Measurements from ENCODE around the gene BCAS4.
"Not testable (repeated sequence)": the region's sequence is repeated elsewhere in the genome, so short reads cannot be mapped to it uniquely, and the experiment has no call there.

BCAS4 gene

GRCh38 chr20:50799176-50799889 lies 4.5 kb downstream of the BCAS4 start:
- DNase-seq (ENCODE audit: low read depth), result no peak

GRCh38 chr20:50799890-50800550 lies 5.2 kb downstream of the BCAS4 start:
- DNase-seq (ENCODE audit: low read depth), result no peak

DNA sequence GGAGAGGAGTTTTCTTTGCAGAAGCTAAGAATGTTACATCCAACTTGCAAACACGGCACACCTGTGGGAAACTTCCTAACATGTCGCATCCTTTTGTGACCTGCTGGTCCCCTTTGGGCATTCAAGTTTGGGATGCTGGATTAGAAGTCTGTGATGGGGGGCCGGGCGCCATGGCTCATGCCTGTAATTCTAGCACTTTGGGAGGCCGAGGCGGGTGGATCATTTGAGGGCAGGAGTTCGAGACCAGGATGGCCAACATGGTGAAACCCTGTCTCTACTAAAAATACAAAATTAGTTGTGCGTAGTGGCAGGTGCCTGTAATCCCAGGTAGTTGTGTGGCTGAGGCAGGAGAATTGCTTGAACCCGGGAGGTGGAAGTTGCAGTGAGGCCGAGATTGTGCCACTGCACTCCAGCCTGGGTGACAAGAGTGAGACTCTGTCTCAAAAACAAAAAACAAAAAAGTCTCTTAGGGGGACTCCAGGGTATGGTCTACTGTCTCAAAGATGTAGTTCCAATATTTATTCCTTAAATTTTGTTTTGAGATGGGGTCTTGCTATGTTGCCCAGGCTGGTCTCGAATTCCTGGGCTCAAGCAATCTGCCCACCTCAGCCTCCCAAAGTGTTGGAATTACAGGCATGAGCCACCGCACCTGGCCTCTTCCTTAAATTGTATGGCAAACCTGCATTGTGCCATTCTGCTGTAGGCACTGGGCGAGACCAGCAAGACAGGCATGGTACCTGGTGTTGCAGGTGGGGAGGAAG lies 6.3 kb downstream of the BCAS4 start:
- not testable (repeated sequence) for DNase-seq (ENCODE audit: low read depth)

DNA sequence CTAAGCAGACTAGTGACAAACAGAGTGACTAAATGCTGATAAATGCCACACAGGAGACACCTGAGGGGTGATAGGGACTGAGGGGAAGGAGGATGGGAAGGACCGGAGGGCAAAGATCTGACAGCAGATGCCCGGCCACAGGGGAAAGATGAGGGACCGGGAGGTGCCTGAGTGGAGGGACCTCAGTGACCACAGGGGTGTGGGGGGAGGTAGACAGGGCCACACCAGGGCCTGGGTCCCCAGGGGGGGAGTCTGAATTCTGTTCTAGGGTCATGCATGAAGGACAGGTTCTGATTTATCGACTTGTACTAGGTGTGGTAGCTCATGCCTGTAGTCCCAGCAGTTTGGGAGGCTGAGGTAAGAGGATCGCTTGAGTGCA lies 6.9 kb downstream of the BCAS4 start:
- DNase-seq (ENCODE audit: low read depth), result no peak

- DNase-seq (ENCODE audit: low read depth), result no peak
These were observed 7.4 kb downstream of the BCAS4 start for GRCh38 chr20:50802289-50802688.

GRCh38 chr20:50804437-50805348 lies 9.8 kb downstream of the BCAS4 start:
- no peak for DNase-seq (ENCODE audit: low read depth)

GRCh38 chr20:50805349-50805684 lies 10.5 kb downstream of the BCAS4 start:
- DNase-seq (ENCODE audit: low read depth), result no peak

DNA sequence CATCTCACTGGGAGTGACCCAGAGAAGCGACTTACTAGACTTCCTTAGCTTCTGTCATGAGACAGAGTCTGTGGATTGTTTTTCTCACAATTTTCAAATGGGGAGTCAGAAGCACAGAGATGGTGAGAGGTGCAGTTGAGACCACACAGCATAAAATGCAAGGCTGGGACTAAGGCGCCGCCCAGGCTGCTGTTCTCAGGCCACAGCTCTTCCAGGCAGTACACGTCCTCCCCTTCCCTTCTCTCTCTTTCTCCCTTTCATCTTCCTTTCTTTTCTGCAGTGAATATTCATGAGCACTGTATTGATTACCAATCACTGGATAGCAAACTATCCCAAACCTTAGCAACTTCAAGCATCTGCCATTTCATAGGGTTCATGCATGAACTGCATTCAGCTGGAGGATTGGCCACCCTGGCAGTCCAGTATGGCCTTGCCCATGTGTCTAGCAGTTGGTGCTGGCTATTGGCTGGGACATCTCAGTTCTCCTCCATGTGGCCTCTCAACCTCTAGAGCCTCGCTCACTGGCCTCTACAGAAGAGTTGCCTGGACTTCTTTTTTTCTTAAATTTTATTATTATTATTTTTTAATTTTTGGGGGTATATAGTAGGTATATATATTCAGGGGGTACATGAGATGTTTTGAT lies 11.4 kb downstream of the BCAS4 start:
- no peak for DNase-seq (ENCODE audit: low read depth)

DNA sequence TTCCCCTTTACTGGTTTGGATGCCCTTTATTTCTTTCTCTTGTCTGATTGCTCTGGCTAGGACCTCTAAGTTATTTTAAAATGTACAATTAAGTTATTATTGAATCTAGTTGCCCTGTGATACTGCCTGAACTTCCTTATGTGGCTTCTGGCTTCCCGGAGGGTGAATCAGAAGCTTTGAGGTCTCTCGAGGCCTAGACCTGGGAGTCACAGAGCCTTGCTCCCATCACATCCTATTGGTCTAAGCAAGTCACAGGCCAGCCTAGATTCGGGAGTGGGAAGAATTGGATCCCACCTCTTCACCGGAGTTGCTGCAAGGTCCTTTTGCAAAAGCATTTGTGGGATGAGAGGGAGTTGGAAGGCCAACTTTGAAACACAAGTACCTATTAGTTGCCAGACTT lies 15.2 kb downstream of the BCAS4 start:
- no peak for DNase-seq (ENCODE audit: low read depth)

DNA sequence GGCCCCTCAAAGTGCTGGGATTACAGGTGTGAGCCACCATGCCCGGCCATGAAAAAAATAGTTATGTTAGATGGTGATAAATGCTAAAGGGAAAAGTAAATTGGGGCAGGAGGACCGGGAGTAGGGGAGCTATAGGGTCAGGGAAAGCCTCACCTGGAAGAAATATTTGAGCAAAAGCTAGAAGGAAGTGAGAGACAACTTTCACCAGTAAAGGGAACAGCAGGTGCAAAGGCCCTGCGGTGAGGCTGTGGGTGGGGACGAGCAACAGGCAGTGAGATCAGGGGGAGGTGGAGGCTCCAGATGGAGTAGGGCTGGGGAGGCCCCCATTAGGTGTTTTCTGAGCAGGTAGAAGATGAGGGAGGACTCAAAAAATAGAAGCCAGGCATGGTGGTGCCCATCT lies 16.0 kb downstream of the BCAS4 start:
- DNase-seq (ENCODE audit: low read depth), result no peak

DNA sequence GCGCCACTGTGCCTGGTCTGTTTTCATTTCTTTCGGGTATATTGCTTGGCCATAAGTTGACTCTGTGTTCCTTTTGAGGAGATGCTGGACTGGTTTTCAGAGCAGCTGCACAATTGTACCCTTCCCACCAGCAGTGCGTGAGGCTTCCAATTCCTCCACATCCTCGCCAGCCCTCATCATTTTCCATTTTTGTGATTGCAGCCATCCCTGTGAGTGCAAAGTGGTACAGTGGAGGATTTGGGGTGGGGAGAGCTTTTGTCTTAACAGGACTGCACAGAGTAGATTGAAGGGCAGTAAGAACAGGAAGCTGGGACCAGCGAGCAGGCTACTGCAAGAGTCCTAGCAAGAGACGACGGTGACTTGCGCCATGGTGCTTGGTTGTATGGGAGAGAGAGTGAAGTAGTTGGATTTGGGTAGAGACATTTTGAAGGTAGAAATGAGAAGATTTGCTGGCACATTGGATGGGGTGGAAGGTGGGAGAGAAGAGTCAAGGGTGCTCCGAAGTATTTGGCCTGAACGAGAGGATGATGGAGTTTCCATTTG lies 18.3 kb downstream of the BCAS4 start:
- DNase-seq (ENCODE audit: low read depth), result no peak

GRCh38 chr20:50813801-50814200 lies 18.9 kb downstream of the BCAS4 start:
- no peak for DNase-seq (ENCODE audit: low read depth)

- DNase-seq (ENCODE audit: low read depth), result no peak
These were observed 19.7 kb downstream of the BCAS4 start for GRCh38 chr20:50814438-50815161.

DNA sequence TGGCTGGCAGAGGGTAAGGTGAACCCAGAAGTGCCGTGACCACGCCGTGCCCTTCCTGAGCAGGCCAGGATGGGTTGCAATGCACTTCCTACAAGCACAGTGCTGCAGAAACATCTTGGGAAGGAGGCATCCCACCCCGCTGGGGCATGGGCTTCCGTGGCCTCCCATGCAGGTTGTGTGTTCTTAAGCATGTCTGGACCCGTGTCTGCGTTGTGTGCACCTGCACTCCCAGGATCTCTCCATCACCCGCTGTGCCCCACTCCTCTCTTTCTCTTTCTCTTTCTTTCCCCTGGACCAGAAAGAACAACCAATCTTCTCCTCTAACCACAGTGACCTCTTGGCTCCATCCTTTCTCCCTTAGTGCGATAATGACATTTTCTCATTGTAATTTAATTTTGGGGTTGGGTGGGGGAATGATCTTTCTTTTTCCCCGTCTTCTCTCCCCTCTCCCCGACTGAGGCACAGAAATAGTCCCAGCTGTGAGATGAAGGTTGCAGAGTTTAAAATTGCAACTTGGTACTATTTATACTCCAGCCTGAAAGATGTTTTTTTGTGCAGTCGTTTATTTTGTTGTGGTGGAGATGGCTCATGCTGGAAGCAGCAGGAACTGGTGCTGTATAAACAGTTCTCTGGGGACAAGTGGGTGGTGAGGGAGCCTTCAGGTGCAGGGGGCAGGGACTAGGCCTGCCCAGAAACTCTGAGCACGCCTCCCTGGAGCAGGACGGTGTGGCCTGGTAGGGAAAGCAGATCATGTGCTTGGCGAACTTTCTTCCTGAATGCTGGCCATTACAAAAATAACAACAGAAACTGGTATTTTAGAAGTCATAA lies 20.5 kb downstream of the BCAS4 start:
- DNase-seq (ENCODE audit: low read depth), result no peak

GRCh38 chr20:50817776-50818172 lies 22.9 kb downstream of the BCAS4 start:
- DNase-seq (ENCODE audit: low read depth), result no peak

DNA sequence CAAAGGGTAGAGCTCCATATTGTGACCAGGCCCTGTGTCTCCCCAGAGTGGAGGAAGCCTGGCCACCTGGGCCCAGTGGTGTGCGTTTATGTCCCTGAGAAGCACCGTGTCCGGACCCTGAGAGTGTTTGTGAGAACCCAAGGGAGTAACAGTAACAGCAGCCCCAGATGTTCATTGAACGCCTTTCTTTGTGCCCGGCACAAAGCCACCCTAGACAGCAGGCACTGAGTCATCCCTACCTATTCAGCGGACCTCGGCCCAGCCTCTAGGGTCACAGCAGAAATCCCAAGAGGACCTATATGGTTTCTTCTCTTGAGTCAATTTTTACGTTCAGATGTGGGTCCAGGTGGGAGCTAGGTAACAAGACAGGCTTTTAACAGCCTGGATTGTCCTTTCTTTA lies 24.5 kb downstream of the BCAS4 start:
- DNase-seq (ENCODE audit: low read depth), result no peak

DNA sequence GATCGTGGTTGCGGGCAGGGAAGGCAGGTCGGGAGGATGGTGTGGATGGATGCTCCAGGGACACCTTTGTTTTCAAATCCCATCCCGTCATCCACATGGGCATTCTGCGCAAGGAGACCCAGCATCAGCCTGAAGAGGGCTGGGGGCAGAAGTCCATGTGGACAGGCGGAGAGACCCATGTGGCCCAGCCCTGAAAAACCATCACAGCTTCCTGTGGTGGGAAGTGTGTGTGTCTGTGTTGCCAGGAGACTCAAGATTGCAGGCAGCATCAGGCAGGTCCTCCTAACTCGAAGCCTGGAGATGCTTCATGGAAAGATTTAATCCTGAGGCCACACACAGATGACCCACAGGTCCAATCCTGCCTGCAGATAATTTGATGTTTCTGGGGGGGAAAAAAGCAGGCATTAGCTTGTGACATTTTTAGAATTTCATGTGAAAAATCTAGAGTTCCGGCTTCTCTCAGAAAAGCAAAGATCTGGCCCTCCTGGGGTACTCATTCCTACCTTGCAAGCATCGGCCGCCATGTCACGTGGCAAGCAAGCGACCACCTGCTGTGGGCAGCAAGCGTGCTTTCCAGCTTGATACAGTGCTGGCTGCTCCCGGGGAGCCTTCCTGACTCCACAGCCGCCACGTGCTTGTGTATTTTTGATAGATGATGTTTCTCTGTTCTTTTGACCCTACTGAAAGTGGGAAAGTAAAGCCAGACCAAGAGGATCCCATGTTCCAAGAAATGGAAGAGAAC lies 25.8 kb downstream of the BCAS4 start:
- DNase-seq (ENCODE audit: low read depth), result no peak

- DNase-seq (ENCODE audit: low read depth), result no peak
These were observed 26.5 kb downstream of the BCAS4 start for GRCh38 chr20:50821257-50821921.

DNA sequence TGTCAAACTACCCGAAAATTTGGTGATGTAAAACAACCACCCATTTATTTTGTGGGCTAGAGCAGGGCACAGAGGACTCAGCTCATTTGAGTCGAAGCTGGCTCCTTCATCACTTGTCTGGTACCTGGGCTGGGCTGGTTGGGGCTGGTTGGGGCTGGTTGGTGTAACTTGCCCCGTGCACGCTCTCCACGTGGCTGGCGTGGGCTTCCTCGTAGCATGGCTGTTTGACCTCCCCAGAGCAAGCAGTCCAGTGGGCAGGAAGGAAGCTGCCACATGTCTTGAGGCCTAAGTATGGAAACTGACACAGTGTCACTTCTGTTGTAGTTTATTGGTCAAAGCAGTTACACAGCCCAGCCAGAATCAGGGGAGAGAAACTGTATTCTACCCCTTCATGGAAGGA lies 27.1 kb downstream of the BCAS4 start:
- DNase-seq (ENCODE audit: low read depth), result no peak

Data from stimulated activated CD8-positive, alpha-beta memory T cell treated with anti-CD3 and anti-CD28 coated beads, Interleukin-12 subunit alpha, Interleukin-12 subunit beta, amount 100 ng/mL, for 1 hour (primary cell).